OCI-LY3 (cell line): ENCODE measurements around the gene CHD2.

ENCODE experiments used
- H2AFZ ChIP-seq: fragments of 200-600, 300-600 bp; shearing (Covaris generic); 2 replicates; pipeline ENCODE4 v1.6.0; 2014; ENCODE audit warnings: antibody characterized with exemption, low read depth, low read length
- H3K27ac ChIP-seq: fragments of 200-600, 300-600 bp; sonication (generic); 2 replicates; pipeline ENCODE4 v1.5.1; 2014; ENCODE audit warnings: mild to moderate bottlenecking, low read length, moderate library complexity, mixed read lengths
- H3K27me3 ChIP-seq: fragments of 200-600, 300-600 bp; sonication (generic); 2 replicates; pipeline ENCODE4 v1.6.1; 2014; ENCODE audit warnings: low read depth, low read length, mixed read lengths
- H3K36me3 ChIP-seq: fragments of 200-600, 300-600 bp; sonication (generic); replicated peaks from 2 replicates; pipeline ENCODE3; 2014; ENCODE audit warnings: low read depth, low read length, mixed read lengths
- H3K4me1 ChIP-seq: fragments of 300-600, 200-600 bp; sonication (generic); 2 replicates; pipeline ENCODE4 v1.6.1; 2014; ENCODE audit warnings: low read length, mixed read lengths
- H3K4me2 ChIP-seq: fragments of 200-600, 300-600 bp; sonication (generic); 2 replicates; pipeline ENCODE4 v1.6.1; 2014; ENCODE audit warnings: low read length, mixed read lengths
- H3K4me3 ChIP-seq: fragments of 300-600, 200-600 bp; sonication (generic); 2 replicates; pipeline ENCODE4 v1.5.1; 2014; ENCODE audit warnings: antibody characterized with exemption, mild to moderate bottlenecking, low read length, moderate library complexity
- H3K79me2 ChIP-seq: fragments of 300-600, 200-600 bp; shearing (Covaris generic); 2 replicates; pipeline ENCODE4 v1.6.1; 2014; ENCODE audit warnings: mild to moderate bottlenecking, low read length, mixed read lengths
- H3K9ac ChIP-seq: fragments of 300-600, 200-600 bp; shearing (Covaris generic); 2 replicates; pipeline ENCODE4 v1.6.0; 2014; ENCODE audit warnings: mild to moderate bottlenecking, low read length, moderate library complexity
- H3K9me3 ChIP-seq: fragments of 200-600, 300-600 bp; shearing (Covaris generic); 2 replicates; pipeline ENCODE4 v1.6.1; 2014; ENCODE audit warnings: low read length, mixed read lengths; ENCODE audit not compliant: insufficient read depth
- H4K20me1 ChIP-seq: fragments of 200-600, 300-600 bp; sonication (generic); 2 replicates; pipeline ENCODE4 v1.6.1; 2016; ENCODE audit warnings: low read length, mixed read lengths; ENCODE audit not compliant: insufficient read depth
- CTCF ChIP-seq: fragments of 200-600, 300-600 bp; sonication (generic); IDR thresholded peaks from 2 replicates; pipeline ENCODE4 v1.5.1; 2014; ENCODE audit warnings: antibody characterized with exemption, low read length, low read depth
- EZH2phosphoT487 ChIP-seq: fragments of 200-600 bp; shearing (Covaris generic); IDR thresholded peaks from 2 replicates; pipeline ENCODE4 v1.6.1; 2018; ENCODE audit warnings: antibody characterized with exemption, mixed run types, low read depth

Gene CHD2

GRCh38 chr15:93049233-93049632, 149.1 kb downstream of the CHD2 start:
- no peaks in the 10 kb centered on the region for H3K9me3 ChIP-seq
- no peak overlapping the region for H3K4me3 ChIP-seq
- H4K20me1 ChIP-seq: no peaks in the 10 kb centered on the region
- no peak for TF ChIP-seq CTCF
- no peaks in the 10 kb centered on the region for H3K36me3 ChIP-seq
- no peaks in the 10 kb centered on the region for H3K4me1 ChIP-seq
- no peaks in the 10 kb centered on the region for H3K79me2 ChIP-seq
- H3K27me3 ChIP-seq: no peaks in the 10 kb centered on the region
- no peak overlapping the region for H3K27ac ChIP-seq
- H2AFZ ChIP-seq: no peak overlapping the region
- H3K9ac ChIP-seq: no peak overlapping the region
- no peak overlapping the region for H3K4me2 ChIP-seq

- Histone ChIP-seq H3K9ac (no peak overlapping the region), H3K4me3 (no peak overlapping the region), H3K79me2 (no peaks in the 10 kb centered on the region), H3K4me1 (no peaks in the 10 kb centered on the region), H3K4me2 (no peak overlapping the region), H4K20me1 (no peaks in the 10 kb centered on the region), H3K27me3 (no peaks in the 10 kb centered on the region), H3K36me3 (no peaks in the 10 kb centered on the region), H3K9me3 (no peaks in the 10 kb centered on the region), H2AFZ (no peak overlapping the region), H3K27ac (no peak overlapping the region)
- no peak for TF ChIP-seq EZH2phosphoT487
- TF ChIP-seq CTCF: no peak
Observed at GRCh38 chr15:93049914-93050578, 149.9 kb downstream of the CHD2 start.

- Histone ChIP-seq H4K20me1 (no peaks in the 10 kb centered on the region), H3K79me2 (no peaks in the 10 kb centered on the region), H3K9ac (no peak overlapping the region), H3K27me3 (no peaks in the 10 kb centered on the region), H2AFZ (no peak overlapping the region), H3K4me1 (no peaks in the 10 kb centered on the region), H3K4me3 (no peak overlapping the region), H3K9me3 (no peaks in the 10 kb centered on the region), H3K4me2 (no peak overlapping the region), H3K36me3 (no peaks in the 10 kb centered on the region), H3K27ac (no peak overlapping the region)
- no peak for TF ChIP-seq EZH2phosphoT487
- no peak for TF ChIP-seq CTCF
Observed at GRCh38 chr15:93050648-93051047, 150.5 kb downstream of the CHD2 start.

- H3K36me3 ChIP-seq: no peaks in the 10 kb centered on the region
Observed at GRCh38 chr15:93051236-93052089, 151.3 kb downstream of the CHD2 start.

More at GRCh38 chr15:93051236-93052089, 151.3 kb downstream of the CHD2 start:
- H3K27ac ChIP-seq: no peak overlapping the region
- H2AFZ ChIP-seq: no peak overlapping the region
- no peak for TF ChIP-seq CTCF
- TF ChIP-seq EZH2phosphoT487: no peak
- no peaks in the 10 kb centered on the region for H3K4me1 ChIP-seq
- no peaks in the 10 kb centered on the region for H4K20me1 ChIP-seq
- no peaks in the 10 kb centered on the region for H3K9me3 ChIP-seq
- H3K79me2 ChIP-seq: no peaks in the 10 kb centered on the region
- no peak overlapping the region for H3K9ac ChIP-seq
- no peak overlapping the region for H3K4me2 ChIP-seq
- no peaks in the 10 kb centered on the region for H3K27me3 ChIP-seq
- H3K4me3 ChIP-seq: no peak overlapping the region
